ENCODE results near the gene ZNF488.

Gene ZNF488

GRCh38 chr10:47379445-47379785 lies 4.7 kb downstream of the ZNF488 start:
- H3K9me3 ChIP-seq (ENCODE audit: control insufficient read depth in 1 of 2, low read length in 2 of 2) = no peaks in the 10 kb centered on the region
- no peaks in the 10 kb centered on the region for H3K27me3 ChIP-seq (ENCODE audit: low read depth, low read length)
- H3K4me1 ChIP-seq (ENCODE audit: control insufficient read depth in 1 of 2, insufficient read depth in 2 of 2, low read length in 2 of 2) = peaks cover 5 to 20% of the 10 kb centered on the region in 2 donors
- H3K27ac ChIP-seq (ENCODE audit: low read length) = no peak overlapping the region
- H3K36me3 ChIP-seq (ENCODE audit: control insufficient read depth in 1 of 2, insufficient read depth in 2 of 2, low read length in 2 of 2) = no peaks in the 10 kb centered on the region
- H3K4me3 ChIP-seq (ENCODE audit: low read depth in 1 of 2, low read length in 2 of 2) = no peak overlapping the region

- Histone ChIP-seq H3K4me3 (ENCODE audit: low read depth in 1 of 2, low read length in 2 of 2) (no peak overlapping the region), H3K27ac (ENCODE audit: low read length) (no peak overlapping the region), H3K9me3 (ENCODE audit: control insufficient read depth in 1 of 2, low read length in 2 of 2) (no peaks in the 10 kb centered on the region), H3K4me1 (ENCODE audit: control insufficient read depth in 1 of 2, insufficient read depth in 2 of 2, low read length in 2 of 2) (peaks cover 5 to 20% of the 10 kb centered on the region in 2 donors), H3K27me3 (ENCODE audit: low read depth, low read length) (no peaks in the 10 kb centered on the region), H3K36me3 (ENCODE audit: control insufficient read depth in 1 of 2, insufficient read depth in 2 of 2, low read length in 2 of 2) (no peaks in the 10 kb centered on the region)
Observed at GRCh38 chr10:47378606-47379444, 5.3 kb downstream of the ZNF488 start.

GRCh38 chr10:47378183-47378510 lies 5.9 kb downstream of the ZNF488 start:
- no peaks in the 10 kb centered on the region for H3K9me3 ChIP-seq (ENCODE audit: control insufficient read depth in 1 of 2, low read length in 2 of 2)
- peaks cover 5 to 13% of the 10 kb centered on the region in 2 donors for H3K4me1 ChIP-seq (ENCODE audit: control insufficient read depth in 1 of 2, insufficient read depth in 2 of 2, low read length in 2 of 2)
- no peak overlapping the region for H3K4me3 ChIP-seq (ENCODE audit: low read depth in 1 of 2, low read length in 2 of 2)
- no peak overlapping the region for H3K27ac ChIP-seq (ENCODE audit: low read length)
- H3K27me3 ChIP-seq (ENCODE audit: low read depth, low read length) = no peaks in the 10 kb centered on the region
- H3K36me3 ChIP-seq (ENCODE audit: control insufficient read depth in 1 of 2, insufficient read depth in 2 of 2, low read length in 2 of 2) = no peaks in the 10 kb centered on the region

- peaks cover under 1 to 13% of the 10 kb centered on the region in 2 donors for H3K4me1 ChIP-seq (ENCODE audit: control insufficient read depth in 1 of 2, insufficient read depth in 2 of 2, low read length in 2 of 2)
- no peaks in the 10 kb centered on the region for H3K27me3 ChIP-seq (ENCODE audit: low read depth, low read length)
- no peak overlapping the region for H3K4me3 ChIP-seq (ENCODE audit: low read depth in 1 of 2, low read length in 2 of 2)
- no peaks in the 10 kb centered on the region for H3K9me3 ChIP-seq (ENCODE audit: control insufficient read depth in 1 of 2, low read length in 2 of 2)
- no peak overlapping the region for H3K27ac ChIP-seq (ENCODE audit: low read length)
- no peaks in the 10 kb centered on the region for H3K36me3 ChIP-seq (ENCODE audit: control insufficient read depth in 1 of 2, insufficient read depth in 2 of 2, low read length in 2 of 2)
Observed at GRCh38 chr10:47376522-47377220, 7.4 kb downstream of the ZNF488 start.

GRCh38 chr10:47374611-47375536 lies 9.2 kb downstream of the ZNF488 start:
- Histone ChIP-seq H3K4me3 (ENCODE audit: low read depth in 1 of 2, low read length in 2 of 2) (no peak overlapping the region), H3K27me3 (ENCODE audit: low read depth, low read length) (no peaks in the 10 kb centered on the region), H3K36me3 (ENCODE audit: control insufficient read depth in 1 of 2, insufficient read depth in 2 of 2, low read length in 2 of 2) (no peaks in the 10 kb centered on the region), H3K9me3 (ENCODE audit: control insufficient read depth in 1 of 2, low read length in 2 of 2) (no peaks in the 10 kb centered on the region), H3K27ac (ENCODE audit: low read length) (no peak overlapping the region), H3K4me1 (ENCODE audit: control insufficient read depth in 1 of 2, insufficient read depth in 2 of 2, low read length in 2 of 2) (peaks cover 0 to 13% of the 10 kb centered on the region in 2 donors)

- H3K27ac ChIP-seq (ENCODE audit: low read length) = no peak overlapping the region
- no peaks in the 10 kb centered on the region for H3K36me3 ChIP-seq (ENCODE audit: control insufficient read depth in 1 of 2, insufficient read depth in 2 of 2, low read length in 2 of 2)
- no peak overlapping the region for H3K4me3 ChIP-seq (ENCODE audit: low read depth in 1 of 2, low read length in 2 of 2)
- no peaks in the 10 kb centered on the region for H3K27me3 ChIP-seq (ENCODE audit: low read depth, low read length)
- peaks cover 0 to 13% of the 10 kb centered on the region in 2 donors for H3K4me1 ChIP-seq (ENCODE audit: control insufficient read depth in 1 of 2, insufficient read depth in 2 of 2, low read length in 2 of 2)
- H3K9me3 ChIP-seq (ENCODE audit: control insufficient read depth in 1 of 2, low read length in 2 of 2) = no peaks in the 10 kb centered on the region
Observed at GRCh38 chr10:47372726-47373125, 11.4 kb downstream of the ZNF488 start.

- H3K27ac ChIP-seq (ENCODE audit: low read length) = no peak overlapping the region
- H3K27me3 ChIP-seq (ENCODE audit: low read depth, low read length) = no peaks in the 10 kb centered on the region
- H3K4me1 ChIP-seq (ENCODE audit: control insufficient read depth in 1 of 2, insufficient read depth in 2 of 2, low read length in 2 of 2) = peaks cover 0 to 13% of the 10 kb centered on the region in 2 donors
- H3K9me3 ChIP-seq (ENCODE audit: control insufficient read depth in 1 of 2, low read length in 2 of 2) = no peaks in the 10 kb centered on the region
- H3K36me3 ChIP-seq (ENCODE audit: control insufficient read depth in 1 of 2, insufficient read depth in 2 of 2, low read length in 2 of 2) = no peaks in the 10 kb centered on the region
- no peak overlapping the region for H3K4me3 ChIP-seq (ENCODE audit: low read depth in 1 of 2, low read length in 2 of 2)
Observed at GRCh38 chr10:47371629-47372485, 12.2 kb downstream of the ZNF488 start.

GRCh38 chr10:47370878-47371277 lies 13.2 kb downstream of the ZNF488 start:
- Histone ChIP-seq H3K27ac (ENCODE audit: low read length) (no peak overlapping the region), H3K9me3 (ENCODE audit: control insufficient read depth in 1 of 2, low read length in 2 of 2) (no peaks in the 10 kb centered on the region), H3K27me3 (ENCODE audit: low read depth, low read length) (no peaks in the 10 kb centered on the region), H3K4me3 (ENCODE audit: low read depth in 1 of 2, low read length in 2 of 2) (no peak overlapping the region), H3K36me3 (ENCODE audit: control insufficient read depth in 1 of 2, insufficient read depth in 2 of 2, low read length in 2 of 2) (no peaks in the 10 kb centered on the region), H3K4me1 (ENCODE audit: control insufficient read depth in 1 of 2, insufficient read depth in 2 of 2, low read length in 2 of 2) (peaks cover 0 to 13% of the 10 kb centered on the region in 2 donors)

- Histone ChIP-seq H3K9me3 (ENCODE audit: control insufficient read depth in 1 of 2, low read length in 2 of 2) (no peaks in the 10 kb centered on the region), H3K36me3 (ENCODE audit: control insufficient read depth in 1 of 2, insufficient read depth in 2 of 2, low read length in 2 of 2) (no peaks in the 10 kb centered on the region), H3K27me3 (ENCODE audit: low read depth, low read length) (no peaks in the 10 kb centered on the region), H3K4me3 (ENCODE audit: low read depth in 1 of 2, low read length in 2 of 2) (no peak overlapping the region), H3K27ac (ENCODE audit: low read length) (no peak overlapping the region), H3K4me1 (ENCODE audit: control insufficient read depth in 1 of 2, insufficient read depth in 2 of 2, low read length in 2 of 2) (peaks cover 0 to 10% of the 10 kb centered on the region in 2 donors)
Observed at GRCh38 chr10:47370015-47370767, 13.9 kb downstream of the ZNF488 start.

- peaks cover 0 to 2% of the 10 kb centered on the region in 2 donors for H3K4me1 ChIP-seq (ENCODE audit: control insufficient read depth in 1 of 2, insufficient read depth in 2 of 2, low read length in 2 of 2)
- no peaks in the 10 kb centered on the region for H3K27me3 ChIP-seq (ENCODE audit: low read depth, low read length)
Observed at GRCh38 chr10:47369251-47369894, 14.7 kb downstream of the ZNF488 start.

More at GRCh38 chr10:47369251-47369894, 14.7 kb downstream of the ZNF488 start:
- Histone ChIP-seq H3K36me3 (ENCODE audit: control insufficient read depth in 1 of 2, insufficient read depth in 2 of 2, low read length in 2 of 2) (no peaks in the 10 kb centered on the region), H3K27ac (ENCODE audit: low read length) (no peak overlapping the region), H3K4me3 (ENCODE audit: low read depth in 1 of 2, low read length in 2 of 2) (no peak overlapping the region), H3K9me3 (ENCODE audit: control insufficient read depth in 1 of 2, low read length in 2 of 2) (no peaks in the 10 kb centered on the region)

Data from muscle layer of duodenum (tissue), 2 donors.